ENCODE data around the gene ADAM15. TPM values are rescaled to one million over a fixed set of nuclear protein-coding genes. Genes with fewer than 3 reads are reported as not detected.

Gene ADAM15
- total and polyA plus RNA-seq, 2 of the 8 experiments (the other 6 are each of a cell fraction or from before 2014, with no cell fraction given): 32.9 to 37.6 TPM

DNA sequence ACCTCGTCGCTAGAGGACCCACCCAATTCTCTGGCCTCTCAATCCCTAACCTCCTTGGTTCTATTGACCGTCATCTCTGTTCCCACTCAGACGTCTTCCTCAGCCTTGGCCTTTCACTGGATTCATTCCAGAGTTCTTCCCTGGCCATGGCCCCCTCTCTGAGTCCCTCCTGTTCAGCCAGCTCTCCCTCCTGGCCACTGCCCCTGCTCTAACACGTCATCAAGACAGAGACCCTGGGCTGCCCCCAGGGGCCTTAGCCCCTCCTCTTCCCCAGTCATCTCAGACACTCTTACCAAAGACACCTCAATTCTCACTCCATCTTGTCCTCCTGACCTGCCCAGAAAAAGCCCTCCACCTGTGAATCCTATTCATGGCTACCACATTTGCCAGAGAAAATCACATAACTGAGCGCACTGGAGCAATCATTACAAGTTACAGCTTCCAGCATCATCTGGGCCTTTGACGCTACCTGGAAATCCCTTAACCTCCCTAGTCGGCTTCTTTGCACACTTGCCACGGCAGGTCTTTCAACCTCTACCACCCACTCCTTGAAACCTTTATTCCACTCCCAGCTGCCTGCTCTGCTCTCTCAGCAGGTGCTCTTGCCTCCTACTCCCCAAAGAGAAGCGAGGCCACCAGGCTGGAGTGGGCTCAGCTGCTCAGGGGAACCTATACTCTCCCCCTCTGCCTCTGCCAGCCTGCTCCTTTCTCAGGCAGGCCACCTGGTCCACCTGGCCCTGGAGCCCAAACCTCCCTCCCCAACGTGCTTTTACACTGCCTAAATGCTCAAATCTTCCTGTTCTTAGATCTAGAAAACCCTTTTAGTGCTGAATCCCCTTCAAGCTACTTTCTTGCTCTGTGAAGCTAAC lies 31.5 kb upstream of the ADAM15 start (continued):
- TF ChIP-seq HDAC2 (IDR thresholded peaks at IDR 0.05; ENCODE audit: borderline replicate concordance in 1 of 2, low read depth in 2 of 2, low read length in 2 of 2): no peak
- TF ChIP-seq, protein P1, sequence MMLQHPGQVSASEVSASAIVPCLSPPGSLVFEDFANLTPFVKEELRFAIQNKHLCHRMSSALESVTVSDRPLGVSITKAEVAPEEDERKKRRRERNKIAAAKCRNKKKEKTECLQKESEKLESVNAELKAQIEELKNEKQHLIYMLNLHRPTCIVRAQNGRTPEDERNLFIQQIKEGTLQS (IDR thresholded peaks at IDR 0.05; ENCODE audit: insufficient read depth, low read depth, low read length): no peak
- TF ChIP-seq CTBP2 (IDR thresholded peaks at IDR 0.05; ENCODE audit: borderline replicate concordance, insufficient read depth, insufficient read length, low read length): no peak
- TF ChIP-seq SAP30 (IDR thresholded peaks at IDR 0.05; ENCODE audit: insufficient read depth, insufficient replicate concordance, low read length): no peak

Data from H1 (cell line).